HepG2 (cell line): ENCODE measurements around the gene CSPG5. TPM values are rescaled to one million over a fixed set of nuclear protein-coding genes. Genes with fewer than 3 reads are reported as not detected.

Experiments
- ARID4A ChIP-seq: sonication (generic); formaldehyde crosslinking; IDR thresholded peaks from 2 replicates; pipeline ENCODE4 v1.5.0; 2020; ENCODE audit warnings: mild to moderate bottlenecking, missing genetic modification reagents, borderline replicate concordance
- ARNT2 ChIP-seq: sonication (generic); formaldehyde crosslinking; IDR thresholded peaks from 2 replicates; pipeline ENCODE4 v1.8.0; 2022; ENCODE audit warnings: mild to moderate bottlenecking, low read depth, missing genetic modification reagents, moderate library complexity
- ATF1 ChIP-seq: IDR thresholded peaks from 2 replicates; pipeline ENCODE4 v1.6.1; 2016; ENCODE audit warnings: mild to moderate bottlenecking, control low read depth
- ETV6 ChIP-seq: sonication (generic); formaldehyde crosslinking; conservative IDR thresholded peaks from 2 replicates; pipeline ENCODE4 v1.4.0; 2020; ENCODE audit warnings: missing genetic modification reagents
- NFIC ChIP-seq: IDR thresholded peaks from 2 replicates; pipeline ENCODE4 v1.6.1; 2012; ENCODE audit warnings: mild to moderate bottlenecking, low read length, inconsistent platforms
- PAF1 ChIP-seq: IDR thresholded peaks from 2 replicates; pipeline ENCODE4 v1.6.1; 2016; ENCODE audit warnings: missing genetic modification reagents, missing compliant biosample characterization
- PHF8 ChIP-seq: sonication (generic); formaldehyde crosslinking; IDR thresholded peaks from 2 replicates; pipeline ENCODE4 v1.5.0; 2020; ENCODE audit warnings: missing genetic modification reagents
- SAFB2 ChIP-seq: sonication (generic); formaldehyde crosslinking; IDR thresholded peaks from 2 replicates; pipeline ENCODE4 v1.5.1; 2020; ENCODE audit warnings: missing genetic modification reagents, low read depth, mild to moderate bottlenecking, borderline replicate concordance
- SNAPC4 ChIP-seq: sonication (generic); formaldehyde crosslinking; IDR thresholded peaks from 2 replicates; pipeline ENCODE4 v1.4.0; 2020; ENCODE audit warnings: mild to moderate bottlenecking, missing genetic modification reagents
- TARDBP ChIP-seq: sonication (generic); formaldehyde crosslinking; IDR thresholded peaks from 2 replicates; pipeline ENCODE4 v1.8.0; 2022; ENCODE audit warnings: mild to moderate bottlenecking, missing genetic modification reagents
- ZGPAT ChIP-seq: IDR thresholded peaks from 2 replicates; pipeline ENCODE4 v1.6.1; 2016; ENCODE audit warnings: mild to moderate bottlenecking
- ZNF24 ChIP-seq: fragments of 450-650 bp; IDR thresholded peaks from 2 replicates; pipeline ENCODE4 v1.6.1; 2017; ENCODE audit warnings: antibody characterized with exemption, mild to moderate bottlenecking
- ZNF446 ChIP-seq: sonication (generic); formaldehyde crosslinking; IDR thresholded peaks from 2 replicates; pipeline ENCODE4 v1.5.0; 2020; ENCODE audit warnings: mild to moderate bottlenecking, missing genetic modification reagents
- ZNF468 ChIP-seq: sonication (generic); formaldehyde crosslinking; IDR thresholded peaks from 2 replicates; pipeline ENCODE4 v1.8.0; 2022; ENCODE audit warnings: mild to moderate bottlenecking, moderate library complexity, missing genetic modification reagents
- ZNF501 ChIP-seq: sonication (generic); formaldehyde crosslinking; IDR thresholded peaks from 2 replicates; pipeline ENCODE4 v1.5.1; 2020; ENCODE audit warnings: mild to moderate bottlenecking, moderate library complexity, missing genetic modification reagents
- ZNF737 ChIP-seq: sonication (generic); formaldehyde crosslinking; IDR thresholded peaks from 2 replicates; pipeline ENCODE4 v1.5.0; 2020; ENCODE audit warnings: missing genetic modification reagents, mild to moderate bottlenecking, borderline replicate concordance
- polyA plus RNA-seq, 8 experiments: library from polyadenylated mRNA; depleted of rRNA in 3 of 8; stranded (reverse) in 7 of 8; unstranded in 1 of 8; fragments of >200 nt; fragmentation: Illumina TruSeq in 4 of 8; extraction: Trizol in 4 of 8; gene quantifications; 2 replicates each; pipeline versions ENCODE4 v1.2.1 to v1.2.3, GENCODE V29; 2011 to 2016; ENCODE audit warnings: low read depth in 4 of 8, missing spikeins in 1 of 8, mixed read lengths in 1 of 8; ENCODE audit not compliant: insufficient read depth in 1 of 8
- total RNA-seq, 5 experiments: library from RNA; depleted of rRNA; stranded (reverse); fragments of >200 nt; fragmentation: Illumina TruSeq; extraction: Trizol; gene quantifications; 2 replicates each; pipeline ENCODE4 v1.2.3, GENCODE V29; 2016; ENCODE audit warnings: low read depth in 1 of 5
- TF ChIP-seq, protein P1 (sequence below): sonication (generic); formaldehyde crosslinking; conservative IDR thresholded peaks from 2 replicates; pipeline ENCODE4 v1.8.0; 2022; ENCODE audit warnings: mild to moderate bottlenecking, moderate library complexity, missing genetic modification reagents

The CSPG5 gene
- total and polyA plus RNA-seq, 2 of the 13 experiments (the other 11 are each of a cell fraction or from before 2014, with no cell fraction given): 0.07 to 0.15 TPM

DNA sequence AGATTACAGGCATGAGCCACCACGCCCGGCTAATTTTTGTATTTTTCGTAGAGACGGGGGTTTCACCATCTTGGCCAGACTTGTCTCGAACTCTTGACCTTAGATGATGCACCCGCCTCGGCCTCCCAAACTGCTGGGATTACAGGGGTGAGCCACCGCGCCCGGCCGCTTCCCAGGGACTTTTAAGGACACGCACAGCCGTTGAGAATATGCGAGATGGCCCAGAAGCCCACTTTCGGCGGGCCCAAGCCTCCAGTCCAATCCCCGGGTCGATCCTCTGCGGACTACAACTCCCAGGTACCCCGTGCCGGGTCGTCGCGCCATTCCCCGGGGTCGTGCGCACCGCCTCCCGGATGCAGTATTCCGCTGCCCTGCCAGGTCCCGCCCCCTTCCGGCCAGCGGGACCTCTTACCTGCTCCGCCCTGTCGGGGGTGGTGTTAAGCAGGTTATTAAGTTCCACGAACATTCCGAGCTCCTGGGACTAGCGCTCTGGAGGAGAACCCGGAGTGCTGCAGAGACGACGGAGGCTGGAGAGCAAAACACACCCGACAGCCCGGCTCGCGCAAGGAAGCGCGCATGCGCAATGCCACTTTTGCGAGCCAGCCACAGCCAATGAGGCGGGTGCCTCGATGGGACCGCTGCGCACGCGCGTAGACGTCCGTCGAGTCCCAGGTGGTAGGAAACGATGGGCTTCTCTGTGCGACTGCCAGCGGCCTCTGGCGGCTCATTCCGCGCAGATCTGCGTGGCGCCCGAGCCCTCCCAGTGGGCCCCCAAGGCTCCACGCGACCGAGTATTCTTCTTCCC lies 65.3 kb downstream of the CSPG5 start, which contains the start of gene ELP6 (continued):
- TF ChIP-seq ZNF737 (CRISPR knock-in tag): no peak
- TF ChIP-seq ZNF24: no peak
- TF ChIP-seq ZNF468 (CRISPR knock-in tag): no peak
- no peak for TF ChIP-seq PAF1 (CRISPR knock-in tag)
- no peak for TF ChIP-seq SAFB2 (CRISPR knock-in tag)
- peak; percentile 70 for TF ChIP-seq PHF8 (CRISPR knock-in tag)
- no peak for TF ChIP-seq NFIC
- peak; percentile 83 for TF ChIP-seq ZGPAT (CRISPR knock-in tag)
- TF ChIP-seq, protein P1, sequence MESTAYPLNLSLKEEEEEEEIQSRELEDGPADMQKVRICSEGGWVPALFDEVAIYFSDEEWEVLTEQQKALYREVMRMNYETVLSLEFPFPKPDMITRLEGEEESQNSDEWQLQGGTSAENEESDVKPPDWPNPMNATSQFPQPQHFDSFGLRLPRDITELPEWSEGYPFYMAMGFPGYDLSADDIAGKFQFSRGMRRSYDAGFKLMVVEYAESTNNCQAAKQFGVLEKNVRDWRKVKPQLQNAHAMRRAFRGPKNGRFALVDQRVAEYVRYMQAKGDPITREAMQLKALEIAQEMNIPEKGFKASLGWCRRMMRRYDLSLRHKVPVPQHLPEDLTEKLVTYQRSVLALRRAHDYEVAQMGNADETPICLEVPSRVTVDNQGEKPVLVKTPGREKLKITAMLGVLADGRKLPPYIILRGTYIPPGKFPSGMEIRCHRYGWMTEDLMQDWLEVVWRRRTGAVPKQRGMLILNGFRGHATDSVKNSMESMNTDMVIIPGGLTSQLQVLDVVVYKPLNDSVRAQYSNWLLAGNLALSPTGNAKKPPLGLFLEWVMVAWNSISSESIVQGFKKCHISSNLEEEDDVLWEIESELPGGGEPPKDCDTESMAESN: peak; percentile 78; the same call in 1 of the 2 replicates
- no peak for TF ChIP-seq ZNF446 (CRISPR knock-in tag)
- TF ChIP-seq ARID4A (CRISPR knock-in tag): peak; percentile 83; the same call in 1 of the 2 replicates
- TF ChIP-seq ETV6 (CRISPR knock-in tag): no peak
- peak; percentile 86 for TF ChIP-seq ARNT2 (CRISPR knock-in tag)
- TF ChIP-seq ATF1 (CRISPR knock-in tag): 0 out of 2 replicates have a peak, but pooled peaks have one; percentile 59
- peak; percentile 93 for TF ChIP-seq ZNF501 (CRISPR knock-in tag)
- TF ChIP-seq SNAPC4 (CRISPR knock-in tag): peak; percentile 74; the same call in 1 of the 2 replicates
- peak; percentile 59; the same call in 1 of the 2 replicates for TF ChIP-seq TARDBP
